AML-193 (cell line): Measurements from ENCODE around the gene MSLN.

Source experiments
- DNase-seq, 2 experiments: peaks; one replicate each; lab custom pipeline; 2025; lab: John Stamatoyannopoulos, UW

Gene MSLN

DNA sequence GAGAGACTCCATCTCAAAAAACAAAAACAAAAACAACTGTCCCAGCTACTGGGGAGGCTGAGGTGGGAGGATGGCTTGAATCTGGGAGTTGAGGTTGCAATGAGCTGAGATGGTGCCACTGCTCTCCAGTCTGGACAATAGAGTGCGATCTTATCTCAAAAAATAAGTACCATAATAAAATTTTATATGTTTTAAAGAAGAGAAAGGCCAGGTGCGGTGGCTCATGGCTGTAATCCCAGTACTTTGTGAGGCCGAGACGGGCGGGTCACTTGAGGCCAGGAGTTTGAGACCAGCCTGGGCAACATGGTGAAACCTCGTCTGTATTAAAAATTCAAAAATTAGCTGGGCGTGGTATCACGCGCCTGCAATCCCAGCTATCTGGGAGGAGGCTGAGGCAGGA lies 16.3 kb downstream of the MSLN start:
- no peak for DNase-seq

DNA sequence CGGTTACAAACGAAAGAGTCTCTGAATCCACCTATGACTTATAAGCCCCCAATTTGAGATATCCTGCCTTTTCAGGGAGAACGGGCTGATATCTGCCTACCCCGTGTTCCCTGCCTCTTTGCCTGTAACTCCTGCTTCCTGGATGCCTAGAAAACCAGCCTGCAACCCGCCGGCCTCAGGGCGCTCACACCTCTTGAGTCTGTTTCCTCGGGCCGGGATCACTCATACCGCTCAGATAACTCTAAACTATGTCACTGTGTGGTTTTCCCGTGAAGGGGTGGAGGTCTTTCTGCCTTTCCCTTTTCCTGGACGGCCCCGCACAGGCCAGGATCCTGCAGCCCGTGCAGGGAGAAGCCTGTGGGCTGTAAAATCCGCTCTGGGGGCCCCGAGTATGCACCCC lies 17.3 kb downstream of the MSLN start:
- no peak for DNase-seq

DNA sequence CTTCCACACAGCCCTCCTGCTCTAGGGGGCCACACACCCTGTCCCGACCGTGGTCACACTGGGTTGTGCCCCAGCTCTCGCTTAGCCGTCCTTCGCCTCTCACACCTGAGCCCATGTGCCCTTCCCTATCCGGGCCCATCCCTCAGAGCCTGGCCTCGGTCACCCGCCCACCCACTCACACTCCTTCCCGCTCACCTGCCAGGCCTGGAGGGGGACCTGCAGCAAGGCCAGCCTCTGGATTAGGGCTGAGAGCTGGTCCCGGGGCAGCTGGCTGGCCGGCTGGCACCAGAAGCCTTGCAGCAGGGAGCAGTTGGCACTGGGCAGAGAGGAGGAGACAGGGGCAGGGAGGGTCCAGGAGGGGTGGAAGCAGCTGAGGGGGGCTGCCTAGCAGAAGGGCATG lies 17.9 kb downstream of the MSLN start:
- no peak for DNase-seq

- no peak for DNase-seq
Observed at GRCh38 chr16:778909-779527, 18.5 kb downstream of the MSLN start.

GRCh38 chr16:779561-779960 lies 19.0 kb downstream of the MSLN start:
- DNase-seq = no peak

GRCh38 chr16:780296-780695 lies 19.8 kb downstream of the MSLN start:
- no peak for DNase-seq

GRCh38 chr16:781346-782010 lies 20.9 kb downstream of the MSLN start:
- no peak for DNase-seq

DNA sequence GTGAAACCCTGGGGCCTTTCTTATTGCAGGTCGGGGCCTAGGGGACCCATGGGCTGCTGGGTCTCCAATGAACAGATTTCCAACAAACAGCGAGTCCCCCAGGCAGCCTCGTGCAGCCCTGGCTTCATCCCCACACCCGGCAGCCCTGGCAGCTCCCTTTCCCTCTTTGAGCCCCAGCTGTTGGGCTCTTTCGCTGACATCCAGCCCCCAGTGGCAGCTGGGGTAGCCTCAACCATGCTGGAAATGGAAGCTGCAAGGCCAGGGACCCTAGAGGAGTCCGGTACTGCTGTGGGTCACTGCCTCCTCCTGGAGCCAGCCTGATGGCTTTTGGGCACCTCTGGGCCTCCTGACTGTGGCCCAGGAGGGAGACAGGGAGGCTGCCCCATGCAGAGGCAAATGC lies 21.7 kb downstream of the MSLN start:
- no peak for DNase-seq

DNA sequence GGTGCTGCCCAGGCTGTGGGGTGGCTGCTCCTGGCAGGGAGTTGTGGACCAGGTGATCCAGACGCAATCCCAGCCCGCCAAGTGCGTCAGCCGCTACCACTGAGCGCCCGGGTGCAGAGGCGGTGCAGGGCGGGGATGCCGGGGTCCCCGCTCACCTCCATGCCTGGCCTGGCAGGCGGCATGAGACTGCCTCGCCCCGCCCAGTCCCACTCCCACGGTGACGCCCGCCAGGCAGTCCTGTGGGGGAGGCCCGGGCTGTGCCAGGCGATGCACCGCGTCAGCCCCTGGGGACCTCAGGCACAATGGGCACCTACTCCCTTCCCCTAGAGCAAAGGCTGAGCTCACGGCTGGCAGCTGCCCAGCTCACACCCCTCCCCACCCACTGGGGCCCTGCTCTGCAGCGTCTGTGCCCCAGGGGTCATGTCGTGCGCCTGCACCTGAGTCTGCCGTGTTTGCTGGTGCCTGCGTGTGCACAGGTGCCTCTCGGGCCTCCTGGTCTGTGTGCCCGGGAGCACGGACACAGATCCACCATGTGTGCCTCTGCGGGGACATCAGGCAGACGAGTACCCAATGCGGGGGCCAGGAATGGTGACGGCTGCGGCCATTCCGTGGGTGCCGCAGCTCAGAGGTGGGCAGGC lies 22.4 kb downstream of the MSLN start:
- DNase-seq = no peak

GRCh38 chr16:783404-784161 lies 23.0 kb downstream of the MSLN start:
- no peak for DNase-seq

DNA sequence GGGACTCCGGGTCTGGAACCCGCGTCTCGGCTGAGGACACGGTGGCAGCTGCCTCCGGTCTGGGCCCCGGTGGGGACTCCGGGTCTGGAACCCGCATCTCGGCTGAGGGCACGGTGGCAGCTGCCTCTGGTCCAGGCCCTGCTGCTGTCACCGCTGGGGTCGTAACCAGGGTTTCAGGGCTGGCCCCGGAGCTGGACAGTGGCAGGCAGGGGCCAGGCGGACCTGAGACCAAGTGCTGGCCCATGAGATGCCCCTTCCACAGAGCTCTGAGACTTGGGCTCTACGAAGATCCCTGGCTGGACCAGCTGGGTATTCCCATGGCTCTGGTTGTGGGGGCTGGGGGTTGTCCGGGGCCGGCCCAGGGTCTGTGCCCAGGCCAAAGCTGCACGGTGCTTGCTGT lies 23.9 kb downstream of the MSLN start:
- DNase-seq = no peak

GRCh38 chr16:785563-786535 lies 25.3 kb downstream of the MSLN start:
- DNase-seq = no peak

- DNase-seq = no peak
Observed at GRCh38 chr16:787321-787966, 26.9 kb downstream of the MSLN start.

DNA sequence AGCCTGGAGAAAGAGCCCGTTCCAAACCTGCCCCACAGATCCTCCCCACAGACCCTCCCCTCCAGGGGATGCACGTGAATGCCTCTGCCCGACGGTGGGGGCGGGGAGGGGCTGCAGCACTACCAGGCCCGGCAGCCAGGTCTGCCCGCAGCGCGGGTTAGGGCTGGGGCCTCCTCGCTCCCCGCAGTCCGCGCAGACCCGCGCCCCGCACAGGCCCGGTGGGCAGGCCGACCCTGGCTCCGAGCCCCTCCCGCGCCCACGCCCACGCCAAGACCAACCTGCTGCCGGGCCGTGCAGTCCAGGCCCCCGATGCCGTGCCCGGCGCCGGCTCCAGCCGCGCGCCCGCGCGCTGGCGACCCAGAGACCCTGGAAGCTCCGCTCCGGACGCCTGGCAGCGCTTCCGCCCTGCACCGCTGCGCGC lies 27.5 kb downstream of the MSLN start, which contains the start of gene RPUSD1:
Gene RPUSD1, minus strand, starts transcription at position 404 of the 421 bp plus-strand sequence. CDS start 644 bp downstream, outside the sequence.
- DNase-seq = no peak

DNA sequence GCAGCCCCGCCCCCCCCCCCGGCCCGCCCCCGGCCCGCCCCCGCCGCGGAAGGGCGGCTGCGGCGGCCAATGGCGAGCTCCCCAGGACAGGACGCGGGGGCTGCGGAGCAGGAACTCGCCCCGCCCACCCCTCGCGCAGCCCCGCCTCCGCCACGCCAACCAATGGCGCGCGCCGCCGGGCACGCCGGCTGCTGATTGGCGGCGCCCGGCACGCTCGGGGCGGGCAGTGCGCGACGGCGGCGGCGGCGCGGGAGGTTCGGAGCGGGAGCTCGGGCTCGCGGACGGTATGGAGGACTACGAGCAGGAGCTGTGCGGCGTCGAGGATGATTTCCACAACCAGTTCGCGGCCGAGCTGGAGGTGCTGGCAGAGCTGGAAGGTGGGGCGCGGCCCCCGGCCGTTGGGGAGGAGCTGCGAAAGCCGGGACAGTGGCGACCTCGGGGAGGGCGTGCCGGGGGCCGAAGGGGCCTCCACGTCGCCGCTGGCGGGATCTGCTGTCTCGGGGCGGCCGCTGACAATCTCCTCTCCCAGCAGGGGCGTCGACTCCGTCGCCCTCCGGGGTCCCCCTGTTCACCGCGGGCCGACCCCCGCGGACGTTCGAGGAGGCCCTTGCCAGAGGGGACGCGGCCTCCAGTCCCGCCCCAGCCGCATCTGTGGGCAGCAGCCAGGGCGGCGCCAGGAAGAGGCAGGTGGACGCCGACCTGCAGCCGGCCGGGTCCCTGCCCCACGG lies 28.0 kb downstream of the MSLN start, which contains the start of gene CHTF18:
Gene CHTF18, plus strand, starts transcription at position 222 of the 728 bp plus-strand sequence. Its CDS starts 65 bp downstream, at position 287.
- DNase-seq = peak; percentile 74 to 82

DNA sequence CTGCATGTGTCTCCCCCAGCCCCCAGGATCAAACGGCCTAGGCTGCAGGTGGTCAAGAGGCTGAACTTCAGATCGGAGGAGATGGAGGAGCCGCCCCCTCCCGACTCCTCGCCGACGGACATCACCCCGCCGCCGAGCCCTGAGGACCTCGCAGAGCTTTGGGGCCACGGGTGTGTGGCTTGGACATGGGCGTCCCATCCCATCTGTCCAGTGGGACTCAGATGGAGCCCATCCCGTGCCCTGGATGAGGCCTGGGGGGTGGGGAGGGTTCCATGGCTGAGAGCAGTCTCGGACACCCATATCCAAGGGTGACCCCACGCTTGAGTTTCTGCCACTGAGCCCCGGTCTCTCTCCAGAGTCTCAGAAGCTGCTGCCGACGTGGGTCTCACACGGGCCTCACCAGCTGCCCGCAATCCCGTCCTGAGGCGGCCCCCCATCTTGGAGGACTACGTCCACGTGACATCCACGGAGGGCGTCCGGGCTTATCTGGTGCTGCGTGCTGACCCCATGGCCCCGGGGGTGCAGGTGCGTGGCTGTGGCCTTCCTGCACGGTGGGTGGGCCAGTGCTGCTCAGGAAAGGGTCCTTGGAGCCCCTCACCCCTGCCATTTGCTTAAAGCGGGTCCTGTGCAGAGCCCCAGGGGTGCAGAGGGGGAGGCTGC lies 28.8 kb downstream of the MSLN start:
- no peak for DNase-seq

DNA sequence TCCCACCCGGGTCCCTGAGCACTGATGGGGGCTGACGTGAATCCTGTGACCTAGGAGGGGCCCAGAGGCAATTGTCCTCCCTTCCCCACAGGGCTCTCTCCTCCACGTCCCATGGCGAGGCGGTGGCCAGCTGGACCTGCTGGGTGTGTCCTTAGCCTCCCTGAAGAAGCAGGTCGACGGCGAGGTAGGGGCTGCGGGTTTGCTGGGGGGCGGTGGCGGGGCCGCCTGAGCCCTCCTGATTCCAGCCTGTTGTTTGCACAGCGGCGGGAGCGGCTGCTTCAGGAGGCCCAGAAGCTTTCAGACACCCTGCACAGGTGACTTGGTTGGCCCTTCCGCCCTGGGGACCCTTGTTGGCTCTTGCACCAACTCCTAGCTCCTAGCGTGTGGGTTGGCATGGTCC lies 29.6 kb downstream of the MSLN start:
- no peak for DNase-seq

GRCh38 chr16:791131-791530 lies 30.6 kb downstream of the MSLN start:
- no peak for DNase-seq

GRCh38 chr16:792221-792995 lies 31.9 kb downstream of the MSLN start:
- DNase-seq = no peak
